SU-DHL-6 (cell line): ENCODE measurements around the gene RAI1.

Experiments
- EZH2phosphoT487 ChIP-seq: fragments of 200-600 bp; sonication (generic), shearing (Covaris generic); conservative IDR thresholded peaks from 2 replicates; pipeline ENCODE4 v1.6.1; 2018; ENCODE audit warnings: mild to moderate bottlenecking, antibody characterized with exemption, low read length, moderate library complexity, mixed read lengths
- TF ChIP-seq, protein P1 (sequence below): fragments of 200-600 bp; sonication (generic); IDR thresholded peaks from one replicate; pipeline ENCODE4 v1.5.1; 2017; ENCODE audit warnings: antibody characterized with exemption, mild to moderate bottlenecking, low read length, moderate library complexity; ENCODE audit not compliant: insufficient read depth, poor library complexity, severe bottlenecking

DNA sequence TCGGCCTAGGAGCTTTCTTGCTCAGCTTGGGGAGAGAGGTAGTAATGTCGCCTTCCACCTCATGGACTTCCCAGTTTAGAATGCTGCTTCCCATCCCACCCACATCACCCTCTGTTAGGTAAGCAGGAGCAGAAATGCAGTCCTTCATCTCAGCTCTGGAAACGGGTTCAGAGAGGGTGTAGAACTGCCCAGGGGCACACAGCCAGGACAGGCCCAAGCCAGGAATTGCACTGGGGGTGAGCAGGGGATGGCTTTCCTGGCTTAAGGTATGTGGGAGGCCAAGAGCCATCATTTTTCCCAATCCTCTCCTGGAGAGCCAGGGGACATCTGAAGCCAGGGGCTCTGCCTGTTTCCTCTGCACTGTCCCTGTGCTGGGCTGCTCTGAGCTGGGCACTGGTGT is 33.6 kb downstream of the RAI1 start:
- TF ChIP-seq, protein P1, sequence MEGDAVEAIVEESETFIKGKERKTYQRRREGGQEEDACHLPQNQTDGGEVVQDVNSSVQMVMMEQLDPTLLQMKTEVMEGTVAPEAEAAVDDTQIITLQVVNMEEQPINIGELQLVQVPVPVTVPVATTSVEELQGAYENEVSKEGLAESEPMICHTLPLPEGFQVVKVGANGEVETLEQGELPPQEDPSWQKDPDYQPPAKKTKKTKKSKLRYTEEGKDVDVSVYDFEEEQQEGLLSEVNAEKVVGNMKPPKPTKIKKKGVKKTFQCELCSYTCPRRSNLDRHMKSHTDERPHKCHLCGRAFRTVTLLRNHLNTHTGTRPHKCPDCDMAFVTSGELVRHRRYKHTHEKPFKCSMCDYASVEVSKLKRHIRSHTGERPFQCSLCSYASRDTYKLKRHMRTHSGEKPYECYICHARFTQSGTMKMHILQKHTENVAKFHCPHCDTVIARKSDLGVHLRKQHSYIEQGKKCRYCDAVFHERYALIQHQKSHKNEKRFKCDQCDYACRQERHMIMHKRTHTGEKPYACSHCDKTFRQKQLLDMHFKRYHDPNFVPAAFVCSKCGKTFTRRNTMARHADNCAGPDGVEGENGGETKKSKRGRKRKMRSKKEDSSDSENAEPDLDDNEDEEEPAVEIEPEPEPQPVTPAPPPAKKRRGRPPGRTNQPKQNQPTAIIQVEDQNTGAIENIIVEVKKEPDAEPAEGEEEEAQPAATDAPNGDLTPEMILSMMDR: no peak
- no peak for TF ChIP-seq EZH2phosphoT487
